Measurements from ENCODE around the gene PNPLA4.

The PNPLA4 gene

GRCh38 chrX:7943600-7944245, 16.5 kb upstream of the PNPLA4 start:
- TF ChIP-seq Cebpa-rat (IDR thresholded peaks at IDR 0.05), result no peak
- H3K4me1 ChIP-seq, result 0 out of 20 replicates have a peak, but pooled peaks cover 0 to 5% (median 0%) of the 10 kb centered on the region in 10 experiments

GRCh38 chrX:7941390-7942042, 14.3 kb upstream of the PNPLA4 start:
- H3K9ac ChIP-seq, result no peak overlapping the region
- H3K4me3 ChIP-seq, result no peak overlapping the region
- no peaks in the 10 kb centered on the region for H3K36me3 ChIP-seq
- 0 out of 20 replicates have a peak, but pooled peaks cover 0 to 5% (median 0%) of the 10 kb centered on the region in 10 experiments for H3K4me1 ChIP-seq
- H3K27ac ChIP-seq, result no peak overlapping the region
- no peaks in the 10 kb centered on the region for H3K27me3 ChIP-seq
- H3K4me2 ChIP-seq, result no peak overlapping the region
- no peaks in the 10 kb centered on the region for H4K20me1 ChIP-seq
- no peaks in the 10 kb centered on the region for H3K9me3 ChIP-seq (replicated peaks in 1 of 11)
- no peak for TF ChIP-seq Cebpa-rat (IDR thresholded peaks at IDR 0.05)

More at GRCh38 chrX:7943600-7944245, 16.5 kb upstream of the PNPLA4 start:
- no peak overlapping the region for H3K4me3 ChIP-seq
- H3K9ac ChIP-seq, result no peak overlapping the region
- no peaks in the 10 kb centered on the region for H4K20me1 ChIP-seq
- no peak overlapping the region for H3K4me2 ChIP-seq
- H3K27ac ChIP-seq, result no peak overlapping the region
- no peaks in the 10 kb centered on the region for H3K36me3 ChIP-seq
- no peaks in the 10 kb centered on the region for H3K27me3 ChIP-seq
- no peaks in the 10 kb centered on the region for H3K9me3 ChIP-seq (replicated peaks in 1 of 11)

GRCh38 chrX:7934026-7934425, 6.8 kb upstream of the PNPLA4 start:
- H3K4me2 ChIP-seq, result no peak overlapping the region
- no peaks in the 10 kb centered on the region for H3K36me3 ChIP-seq
- no peaks in the 10 kb centered on the region for H3K9me3 ChIP-seq (replicated peaks in 1 of 11)
- H3K27me3 ChIP-seq, result no peaks in the 10 kb centered on the region
- no peak for TF ChIP-seq Cebpa-rat (IDR thresholded peaks at IDR 0.05)
- H3K27ac ChIP-seq, result no peak overlapping the region
- no peaks in the 10 kb centered on the region for H3K4me1 ChIP-seq
- H4K20me1 ChIP-seq, result no peaks in the 10 kb centered on the region
- no peak overlapping the region for H3K4me3 ChIP-seq
- H3K9ac ChIP-seq, result no peak overlapping the region

GRCh38 chrX:7926914-7927258, 327 bp downstream of the PNPLA4 start:
- no peak overlapping the region for H3K4me3 ChIP-seq

GRCh38 chrX:7926501-7926900, 712 bp downstream of the PNPLA4 start:
- Histone ChIP-seq H3K27ac (no peak overlapping the region), H3K4me2 (no peak overlapping the region), H3K4me3 (no peak overlapping the region)

More at GRCh38 chrX:7926914-7927258, 327 bp downstream of the PNPLA4 start:
- TF ChIP-seq Cebpa-rat (IDR thresholded peaks at IDR 0.05), result no peak
- H4K20me1 ChIP-seq, result no peaks in the 10 kb centered on the region
- H3K27ac ChIP-seq, result no peak overlapping the region
- peaks cover 8 to 13% (median 10%) of the 10 kb centered on the region in 11 experiments; a peak in 16 of 22 replicates for H3K9me3 ChIP-seq (replicated peaks in 1 of 11)
- no peak overlapping the region for H3K9ac ChIP-seq
- no peaks in the 10 kb centered on the region for H3K36me3 ChIP-seq
- H3K27me3 ChIP-seq, result no peaks in the 10 kb centered on the region
- H3K4me2 ChIP-seq, result no peak overlapping the region
- no peaks in the 10 kb centered on the region for H3K4me1 ChIP-seq

GRCh38 chrX:7925867-7926472, 1.2 kb downstream of the PNPLA4 start:
- H3K4me1 ChIP-seq, result no peaks in the 10 kb centered on the region
- no peak for TF ChIP-seq Cebpa-rat (IDR thresholded peaks at IDR 0.05)
- H3K9ac ChIP-seq, result no peak overlapping the region
- H3K27me3 ChIP-seq, result no peaks in the 10 kb centered on the region
- no peak overlapping the region for H3K4me3 ChIP-seq
- no peaks in the 10 kb centered on the region for H3K36me3 ChIP-seq
- no peaks in the 10 kb centered on the region for H4K20me1 ChIP-seq
- H3K27ac ChIP-seq, result no peak overlapping the region
- H3K4me2 ChIP-seq, result no peak overlapping the region
- peaks cover 8 to 13% (median 10%) of the 10 kb centered on the region in 11 experiments; a peak in 16 of 22 replicates for H3K9me3 ChIP-seq (replicated peaks in 1 of 11)

More at GRCh38 chrX:7926501-7926900, 712 bp downstream of the PNPLA4 start:
- H3K9ac ChIP-seq, result no peak overlapping the region
- no peaks in the 10 kb centered on the region for H3K27me3 ChIP-seq
- no peaks in the 10 kb centered on the region for H3K4me1 ChIP-seq
- H3K36me3 ChIP-seq, result no peaks in the 10 kb centered on the region
- H3K9me3 ChIP-seq (replicated peaks in 1 of 11), result peaks cover 8 to 13% (median 10%) of the 10 kb centered on the region in 11 experiments; a peak in 16 of 22 replicates
- no peak for TF ChIP-seq Cebpa-rat (IDR thresholded peaks at IDR 0.05)
- no peaks in the 10 kb centered on the region for H4K20me1 ChIP-seq

- Histone ChIP-seq H4K20me1 (no peaks in the 10 kb centered on the region), H3K9ac (no peak overlapping the region), H3K4me1 (no peaks in the 10 kb centered on the region), H3K27ac (no peak overlapping the region), H3K9me3 (replicated peaks in 1 of 11) (peaks cover 0 to 1% (median 0%) of the 10 kb centered on the region in 11 experiments; a peak in 5 of 22 replicates), H3K4me3 (no peak overlapping the region), H3K27me3 (no peaks in the 10 kb centered on the region), H3K36me3 (no peaks in the 10 kb centered on the region), H3K4me2 (no peak overlapping the region)
- no peak for TF ChIP-seq Cebpa-rat (IDR thresholded peaks at IDR 0.05)
Measured at GRCh38 chrX:7921750-7922149, 5.5 kb downstream of the PNPLA4 start.

GRCh38 chrX:7908821-7909220, 18.4 kb downstream of the PNPLA4 start:
- H3K9ac ChIP-seq, result no peak overlapping the region
- H3K9me3 ChIP-seq (replicated peaks in 1 of 11), result no peaks in the 10 kb centered on the region; a peak in 1 of 22 replicates
- no peaks in the 10 kb centered on the region for H3K27me3 ChIP-seq
- H3K4me2 ChIP-seq, result no peak overlapping the region
- TF ChIP-seq Cebpa-rat (IDR thresholded peaks at IDR 0.05), result no peak
- H3K27ac ChIP-seq, result no peak overlapping the region
- no peak overlapping the region for H3K4me3 ChIP-seq
- H3K4me1 ChIP-seq, result no peaks in the 10 kb centered on the region
- no peaks in the 10 kb centered on the region for H4K20me1 ChIP-seq
- no peaks in the 10 kb centered on the region for H3K36me3 ChIP-seq

GRCh38 chrX:7904562-7904961, 22.7 kb downstream of the PNPLA4 start:
- Histone ChIP-seq H3K4me1 (no peaks in the 10 kb centered on the region), H4K20me1 (no peaks in the 10 kb centered on the region), H3K27ac (no peak overlapping the region), H3K9me3 (replicated peaks in 1 of 11) (peaks cover 0 to 4% (median 0%) of the 10 kb centered on the region in 11 experiments; a peak in 2 of 22 replicates), H3K9ac (no peak overlapping the region), H3K27me3 (no peaks in the 10 kb centered on the region), H3K4me3 (no peak overlapping the region), H3K36me3 (no peaks in the 10 kb centered on the region), H3K4me2 (no peak overlapping the region)
- no peak for TF ChIP-seq Cebpa-rat (IDR thresholded peaks at IDR 0.05)

Measured in BLaER1 treated with 17β-estradiol and CSF1 and Interleukin-3, amounts not matched to agents 10 nM and 100 nM (cell line).